MM.1S (cell line): ENCODE results near the gene FGD6.

ENCODE experiments used
- DNase-seq: peaks from one replicate; pipeline ENCODE4 v3.0.0-alpha.2; 2015
- H2AFZ ChIP-seq: fragments of 300-600 bp; sonication (generic); 2 replicates; pipeline ENCODE4 v1.6.0; 2016; ENCODE audit warnings: antibody characterized with exemption, low read length
- H3F3A ChIP-seq: fragments of 300-600 bp; sonication (generic); 2 replicates; pipeline ENCODE4 v1.6.1; 2016; ENCODE audit warnings: mild to moderate bottlenecking, antibody characterized with exemption, low read length, moderate library complexity, mixed read lengths; ENCODE audit not compliant: insufficient read depth
- H3K27ac ChIP-seq: fragments of 300-600 bp; sonication (generic); 2 replicates; pipeline ENCODE4 v1.5.1; 2016; ENCODE audit warnings: mild to moderate bottlenecking, low read length
- H3K27me3 ChIP-seq: fragments of 300-600 bp; sonication (generic); replicated peaks from 2 replicates; pipeline ENCODE4 v1.6.0; 2016; ENCODE audit warnings: low read length; ENCODE audit not compliant: insufficient read depth
- H3K36me3 ChIP-seq: fragments of 300-600 bp; sonication (generic); replicated peaks from 2 replicates; pipeline ENCODE4 v1.6.1; 2016; ENCODE audit warnings: mild to moderate bottlenecking, low read length, mixed read lengths; ENCODE audit not compliant: insufficient read depth
- H3K4me1 ChIP-seq: fragments of 300-600 bp; sonication (generic); 2 replicates; pipeline ENCODE4 v1.6.1; 2016; ENCODE audit warnings: low read length, mixed read lengths
- H3K4me2 ChIP-seq: fragments of 300-600 bp; sonication (generic); 2 replicates; pipeline ENCODE4 v1.6.0; 2016; ENCODE audit warnings: low read depth, low read length
- H3K4me3 ChIP-seq: fragments of 300-600 bp; sonication (generic); 2 replicates; pipeline ENCODE4 v1.5.1; 2016; ENCODE audit warnings: low read length, mixed read lengths
- H3K79me2 ChIP-seq: fragments of 300-600 bp; sonication (generic); 2 replicates; pipeline ENCODE4 v1.6.1; 2016; ENCODE audit warnings: mixed run types, low read length, mixed read lengths
- H3K9ac ChIP-seq: fragments of 300-600 bp; sonication (generic); 2 replicates; pipeline ENCODE4 v1.6.1; 2016; ENCODE audit warnings: low read length, mixed read lengths
- H3K9me2 ChIP-seq: fragments of 300-600 bp; sonication (generic); replicated peaks from 2 replicates; pipeline ENCODE4 v1.6.1; 2016; ENCODE audit warnings: mild to moderate bottlenecking, low read length, mixed read lengths; ENCODE audit not compliant: insufficient read depth
- H3K9me3 ChIP-seq: fragments of 300-600 bp; sonication (generic); replicated peaks from 2 replicates; pipeline ENCODE4 v1.6.1; 2016; ENCODE audit warnings: mild to moderate bottlenecking, low read length, mixed read lengths; ENCODE audit not compliant: insufficient read depth
- H4K20me1 ChIP-seq: fragments of 300-600 bp; sonication (generic); 2 replicates; pipeline ENCODE4 v1.6.1; 2016; ENCODE audit warnings: mild to moderate bottlenecking, low read length, moderate library complexity, mixed read lengths; ENCODE audit not compliant: insufficient read depth
- CTCF ChIP-seq: fragments of 300-600 bp; sonication (generic); IDR thresholded peaks from 2 replicates; pipeline ENCODE4 v1.5.1; 2016; ENCODE audit warnings: antibody characterized with exemption, low read length, mixed read lengths
- EZH2 ChIP-seq: fragments of 300-600 bp; sonication (generic); optimal IDR thresholded peaks from 2 replicates; pipeline ENCODE3; 2017; ENCODE audit warnings: low read depth, mild to moderate bottlenecking, antibody characterized with exemption, low read length, mixed read lengths
- EZH2phosphoT487 ChIP-seq: fragments of 300-600 bp; sonication (generic); IDR thresholded peaks from 2 replicates; pipeline ENCODE4 v1.6.1; 2018; ENCODE audit warnings: antibody characterized with exemption, low read length

The FGD6 gene

GRCh38 chr12:95203487-95204030, 13.7 kb downstream of the FGD6 start:
- no peaks in the 10 kb centered on the region for H3K9me2 ChIP-seq
- no peaks in the 10 kb centered on the region for H3K27me3 ChIP-seq
- H3F3A ChIP-seq, result no peaks in the 10 kb centered on the region
- no peaks in the 10 kb centered on the region for H3K79me2 ChIP-seq
- 0 out of 2 replicates have a peak, but pooled peaks cover 3% of the 10 kb centered on the region for H3K4me1 ChIP-seq
- no peak overlapping the region for H2AFZ ChIP-seq
- H3K9me3 ChIP-seq, result no peaks in the 10 kb centered on the region
- DNase-seq, result no peak
- H3K36me3 ChIP-seq, result no peaks in the 10 kb centered on the region
- H3K4me2 ChIP-seq, result no peak overlapping the region
- H3K27ac ChIP-seq, result no peak overlapping the region
- H3K9ac ChIP-seq, result no peak overlapping the region
- no peaks in the 10 kb centered on the region for H4K20me1 ChIP-seq
- H3K4me3 ChIP-seq, result no peak overlapping the region
- no peak for TF ChIP-seq EZH2
- no peak for TF ChIP-seq EZH2phosphoT487
- TF ChIP-seq CTCF, result no peak

- TF ChIP-seq EZH2, result no peak
- no peak for TF ChIP-seq CTCF
- no peak for TF ChIP-seq EZH2phosphoT487
- Histone ChIP-seq H3K9me3 (no peaks in the 10 kb centered on the region), H4K20me1 (no peaks in the 10 kb centered on the region), H3K9me2 (no peaks in the 10 kb centered on the region), H3K4me1 (0 out of 2 replicates have a peak, but pooled peaks cover 3% of the 10 kb centered on the region), H3K9ac (no peak overlapping the region), H3K4me3 (no peak overlapping the region), H2AFZ (0 out of 2 replicates have a peak overlapping the region, but pooled peaks have one; percentile 34), H3F3A (no peaks in the 10 kb centered on the region), H3K4me2 (peak overlapping the region; percentile 20; the same call in 1 of the 2 replicates), H3K27me3 (no peaks in the 10 kb centered on the region), H3K36me3 (no peaks in the 10 kb centered on the region), H3K79me2 (no peaks in the 10 kb centered on the region), H3K27ac (no peak overlapping the region)
- DNase-seq, result peak; percentile 14
These were observed 14.4 kb downstream of the FGD6 start for GRCh38 chr12:95202691-95203486.

- no peaks in the 10 kb centered on the region for H3K27me3 ChIP-seq
- no peak overlapping the region for H3K4me3 ChIP-seq
- no peak overlapping the region for H3K4me2 ChIP-seq
- no peaks in the 10 kb centered on the region for H3K79me2 ChIP-seq
- H3K9ac ChIP-seq, result no peak overlapping the region
- TF ChIP-seq CTCF, result no peak
- TF ChIP-seq EZH2, result no peak
- no peak for TF ChIP-seq EZH2phosphoT487
- 0 out of 2 replicates have a peak, but pooled peaks cover 3% of the 10 kb centered on the region for H3K4me1 ChIP-seq
- DNase-seq, result no peak
- H4K20me1 ChIP-seq, result no peaks in the 10 kb centered on the region
- H3K27ac ChIP-seq, result no peak overlapping the region
- no peaks in the 10 kb centered on the region for H3F3A ChIP-seq
- H2AFZ ChIP-seq, result no peak overlapping the region
- H3K36me3 ChIP-seq, result no peaks in the 10 kb centered on the region
- no peaks in the 10 kb centered on the region for H3K9me3 ChIP-seq
- no peaks in the 10 kb centered on the region for H3K9me2 ChIP-seq
These were observed 16.1 kb downstream of the FGD6 start for GRCh38 chr12:95201056-95201670.
